Endothelial cell (in vitro differentiated cells): Measurements from ENCODE around the gene PTPRN2. TPM values are rescaled to one million over a fixed set of nuclear protein-coding genes. Genes with fewer than 3 reads are reported as not detected.

Experiments used
- DNase-seq: peaks from one replicate; pipeline ENCODE4 v3.0.0; 2021; ENCODE audit warnings: low spot score
- H3K27ac Mint-ChIP-seq: one replicate; pipeline ENCODE4 v1.8.0; 2021; ENCODE audit warnings: mixed read lengths, inconsistent platforms; ENCODE audit not compliant: unreplicated experiment
- H3K27me3 Mint-ChIP-seq: one replicate; pipeline ENCODE4 v1.8.0; 2021; ENCODE audit warnings: mild to moderate bottlenecking, moderate library complexity, mixed read lengths, inconsistent platforms; ENCODE audit not compliant: unreplicated experiment
- H3K36me3 Mint-ChIP-seq: one replicate; pipeline ENCODE4 v1.8.0; 2021; ENCODE audit warnings: mild to moderate bottlenecking, low read depth, mixed read lengths, inconsistent platforms; ENCODE audit not compliant: unreplicated experiment
- H3K4me1 Mint-ChIP-seq: one replicate; pipeline ENCODE4 v1.8.0; 2021; ENCODE audit warnings: mild to moderate bottlenecking, mixed read lengths, inconsistent platforms; ENCODE audit not compliant: unreplicated experiment
- H3K4me3 Mint-ChIP-seq: one replicate; pipeline ENCODE4 v1.8.0; 2021; ENCODE audit warnings: mild to moderate bottlenecking, mixed read lengths, inconsistent platforms; ENCODE audit not compliant: unreplicated experiment
- H3K9me3 Mint-ChIP-seq: one replicate; pipeline ENCODE4 v1.8.0; 2021; ENCODE audit warnings: mixed read lengths, inconsistent platforms; ENCODE audit not compliant: unreplicated experiment
- total RNA-seq: library from RNA; stranded (reverse); fragmentation: NEBNext Ultra II Directional; extraction: Animal tissue kit (Norgen Biotek cat#: 25700); gene quantifications from one replicate; pipeline ENCODE4 v1.2.1, GENCODE V29; 2021; ENCODE audit not compliant: unreplicated experiment
- TF ChIP-seq, protein P1 (sequence below): fragments of 200-600 bp; sonication (generic); IDR thresholded peaks from one replicate; pipeline ENCODE4 v1.5.0; 2021; ENCODE audit warnings: antibody characterized with exemption; ENCODE audit not compliant: unreplicated experiment

Gene PTPRN2
- total RNA-seq, 1 donor from 2014 or later, result 0.18 TPM

DNA sequence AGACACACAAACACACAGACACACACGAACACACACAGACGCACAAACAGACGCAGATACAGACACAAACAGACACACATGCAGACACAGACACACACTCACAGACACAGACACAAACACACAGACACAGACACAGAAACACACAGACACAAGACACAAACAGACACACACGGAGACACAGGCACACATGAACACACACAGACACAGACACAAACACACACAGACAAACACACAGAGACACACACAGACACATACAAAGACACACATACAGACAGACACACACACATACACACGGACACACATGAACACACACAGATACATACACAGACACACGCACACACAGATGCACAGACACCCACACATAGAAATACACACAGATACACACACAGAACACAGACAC lies 815.9 kb downstream of the PTPRN2 start:
- peaks cover 26% of the 10 kb centered on the region for H3K27me3 Mint-ChIP-seq
- DNase-seq, result no peak
- H3K9me3 Mint-ChIP-seq, result peaks cover 46% of the 10 kb centered on the region
- peak overlapping the region; percentile 54 for H3K4me3 Mint-ChIP-seq
- H3K4me1 Mint-ChIP-seq, result no peaks in the 10 kb centered on the region
- H3K27ac Mint-ChIP-seq, result peak overlapping the region; percentile 11
- TF ChIP-seq, protein P1, sequence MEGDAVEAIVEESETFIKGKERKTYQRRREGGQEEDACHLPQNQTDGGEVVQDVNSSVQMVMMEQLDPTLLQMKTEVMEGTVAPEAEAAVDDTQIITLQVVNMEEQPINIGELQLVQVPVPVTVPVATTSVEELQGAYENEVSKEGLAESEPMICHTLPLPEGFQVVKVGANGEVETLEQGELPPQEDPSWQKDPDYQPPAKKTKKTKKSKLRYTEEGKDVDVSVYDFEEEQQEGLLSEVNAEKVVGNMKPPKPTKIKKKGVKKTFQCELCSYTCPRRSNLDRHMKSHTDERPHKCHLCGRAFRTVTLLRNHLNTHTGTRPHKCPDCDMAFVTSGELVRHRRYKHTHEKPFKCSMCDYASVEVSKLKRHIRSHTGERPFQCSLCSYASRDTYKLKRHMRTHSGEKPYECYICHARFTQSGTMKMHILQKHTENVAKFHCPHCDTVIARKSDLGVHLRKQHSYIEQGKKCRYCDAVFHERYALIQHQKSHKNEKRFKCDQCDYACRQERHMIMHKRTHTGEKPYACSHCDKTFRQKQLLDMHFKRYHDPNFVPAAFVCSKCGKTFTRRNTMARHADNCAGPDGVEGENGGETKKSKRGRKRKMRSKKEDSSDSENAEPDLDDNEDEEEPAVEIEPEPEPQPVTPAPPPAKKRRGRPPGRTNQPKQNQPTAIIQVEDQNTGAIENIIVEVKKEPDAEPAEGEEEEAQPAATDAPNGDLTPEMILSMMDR, result no peak
- peaks cover 34% of the 10 kb centered on the region for H3K36me3 Mint-ChIP-seq

DNA sequence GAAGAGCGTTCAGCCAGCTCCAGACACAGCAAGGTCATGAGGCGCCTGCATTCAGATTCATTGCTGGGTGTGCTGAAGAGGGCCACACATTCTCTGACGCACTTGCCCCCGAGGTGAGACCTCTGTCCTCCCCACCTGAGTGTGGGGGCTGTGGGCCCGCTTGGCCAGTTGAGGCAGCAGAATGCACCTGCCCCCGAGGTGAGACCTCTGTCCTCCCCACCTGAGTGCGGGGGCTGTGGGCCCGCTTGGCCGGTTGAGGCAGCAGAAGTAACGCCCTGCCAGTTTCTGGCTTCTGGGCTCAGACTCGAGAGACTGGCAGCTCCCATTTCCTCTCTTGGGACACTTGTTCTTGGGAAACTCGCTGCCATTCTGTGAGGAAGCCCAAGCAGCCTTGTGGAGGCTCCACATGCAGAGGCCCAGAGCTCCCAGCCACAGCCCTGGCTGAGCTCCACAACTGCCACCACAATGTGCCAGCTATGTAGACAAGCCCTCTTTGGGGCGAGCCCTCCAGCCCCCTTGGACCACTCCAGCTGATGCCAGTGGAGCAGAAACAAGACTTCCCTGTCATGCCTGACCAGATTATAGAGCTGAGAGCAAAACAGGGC lies 816.8 kb downstream of the PTPRN2 start:
- no peak for DNase-seq
- TF ChIP-seq, protein P1, result no peak
- peaks cover 40% of the 10 kb centered on the region for H3K36me3 Mint-ChIP-seq
- peak overlapping the region; percentile 5 for H3K27ac Mint-ChIP-seq
- peaks cover 29% of the 10 kb centered on the region for H3K27me3 Mint-ChIP-seq
- no peaks in the 10 kb centered on the region for H3K4me1 Mint-ChIP-seq
- H3K4me3 Mint-ChIP-seq, result no peak overlapping the region
- H3K9me3 Mint-ChIP-seq, result peaks cover 53% of the 10 kb centered on the region

DNA sequence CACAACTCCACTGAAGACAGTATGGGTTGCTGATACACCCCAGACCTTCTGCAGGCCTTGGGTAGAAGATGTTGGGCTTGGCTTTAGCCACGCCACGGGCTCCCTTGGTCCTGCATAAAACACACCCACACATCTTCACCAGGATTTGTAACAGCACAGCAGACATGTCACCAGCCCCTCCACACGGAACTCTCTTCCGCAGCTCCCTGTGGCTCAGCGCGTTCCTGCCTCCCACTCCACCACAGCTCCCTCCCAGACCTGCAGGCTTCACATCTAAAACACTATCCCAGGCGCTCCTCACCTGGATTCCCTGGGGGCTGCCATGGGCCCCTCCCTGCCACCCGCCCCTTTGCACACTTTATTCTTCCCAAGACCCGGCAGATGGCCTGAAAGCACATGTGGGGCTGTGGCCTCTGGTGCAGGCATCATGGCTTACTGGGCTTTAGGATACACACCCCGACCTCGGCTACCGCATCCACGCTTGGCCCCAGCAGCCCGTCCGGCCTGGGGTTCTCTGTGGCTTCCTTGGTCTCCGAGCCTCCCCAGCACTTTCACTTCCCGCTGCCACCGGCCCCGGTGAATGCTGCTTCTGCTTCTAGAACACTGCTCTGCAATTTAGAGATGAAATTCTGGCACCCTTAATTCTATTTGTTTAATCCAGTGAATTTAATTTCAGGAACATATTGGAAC lies 818.0 kb downstream of the PTPRN2 start:
- TF ChIP-seq, protein P1, result no peak
- Mint-ChIP-seq H3K4me1 (no peaks in the 10 kb centered on the region), H3K27me3 (peaks cover 28% of the 10 kb centered on the region), H3K36me3 (peaks cover 50% of the 10 kb centered on the region), H3K9me3 (peaks cover 57% of the 10 kb centered on the region), H3K4me3 (no peak overlapping the region), H3K27ac (no peak overlapping the region)
- no peak for DNase-seq

DNA sequence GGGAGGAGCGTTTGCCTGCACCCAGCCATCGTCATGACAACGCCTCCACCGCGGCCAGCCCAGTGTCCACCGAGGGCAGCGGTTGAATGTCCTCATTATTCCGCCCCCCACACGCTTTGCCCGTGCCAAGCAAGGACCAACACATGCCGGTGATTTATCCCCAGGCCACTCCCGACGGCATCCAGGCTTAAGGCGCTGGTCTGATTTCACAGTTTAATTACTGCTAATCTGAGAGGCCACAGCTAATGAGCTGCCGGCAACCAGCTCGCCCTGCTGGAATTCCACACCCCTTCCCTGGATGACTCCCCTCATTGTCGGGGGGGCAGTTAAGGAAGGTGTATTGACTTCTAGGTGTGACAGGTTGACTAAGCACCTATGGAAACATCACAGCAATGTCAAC lies 818.5 kb downstream of the PTPRN2 start:
- no peak overlapping the region for H3K27ac Mint-ChIP-seq

More for the DNA sequence above, 818.5 kb downstream of the PTPRN2 start:
- TF ChIP-seq, protein P1, result no peak
- Mint-ChIP-seq H3K36me3 (peaks cover 51% of the 10 kb centered on the region), H3K9me3 (peaks cover 60% of the 10 kb centered on the region), H3K4me3 (no peak overlapping the region), H3K4me1 (no peaks in the 10 kb centered on the region), H3K27me3 (peaks cover 24% of the 10 kb centered on the region)
- DNase-seq, result no peak
